ENCODE results near the gene DNAJB13.

DNA sequence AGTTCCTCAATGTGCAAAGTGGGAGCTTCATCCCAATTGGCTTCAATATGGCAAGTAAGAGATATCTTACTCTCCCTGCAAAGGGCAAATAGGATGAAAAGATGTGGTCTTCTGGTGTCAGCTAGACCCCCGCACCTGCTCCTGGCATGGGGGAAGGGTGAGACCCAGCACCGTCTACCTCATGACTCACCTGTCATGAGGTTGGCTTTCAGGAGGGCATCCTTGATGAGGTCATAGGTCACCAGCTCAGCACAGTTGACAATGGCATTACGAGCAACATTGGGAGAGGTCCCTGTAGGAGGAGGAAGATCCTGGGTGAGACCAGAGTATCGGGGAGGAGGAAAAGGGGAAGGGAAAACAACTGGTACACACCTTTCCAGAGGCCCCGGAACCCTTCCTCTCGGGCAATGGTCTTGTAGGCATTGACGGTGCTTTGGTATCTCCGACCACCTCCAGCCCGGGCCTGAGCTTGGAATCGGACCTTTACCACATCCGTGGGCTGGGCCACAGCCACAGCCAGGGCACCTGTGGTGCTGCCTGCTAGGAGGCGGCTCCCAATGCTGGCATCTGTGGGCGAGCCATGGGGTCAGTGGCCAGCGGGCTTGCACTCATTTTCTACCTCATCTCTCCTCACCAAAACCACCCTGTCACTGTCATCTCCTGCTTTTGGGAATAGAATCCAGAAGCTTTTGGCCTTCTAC is 25.8 kb downstream of the DNAJB13 start:
- TF ChIP-seq, protein P1, sequence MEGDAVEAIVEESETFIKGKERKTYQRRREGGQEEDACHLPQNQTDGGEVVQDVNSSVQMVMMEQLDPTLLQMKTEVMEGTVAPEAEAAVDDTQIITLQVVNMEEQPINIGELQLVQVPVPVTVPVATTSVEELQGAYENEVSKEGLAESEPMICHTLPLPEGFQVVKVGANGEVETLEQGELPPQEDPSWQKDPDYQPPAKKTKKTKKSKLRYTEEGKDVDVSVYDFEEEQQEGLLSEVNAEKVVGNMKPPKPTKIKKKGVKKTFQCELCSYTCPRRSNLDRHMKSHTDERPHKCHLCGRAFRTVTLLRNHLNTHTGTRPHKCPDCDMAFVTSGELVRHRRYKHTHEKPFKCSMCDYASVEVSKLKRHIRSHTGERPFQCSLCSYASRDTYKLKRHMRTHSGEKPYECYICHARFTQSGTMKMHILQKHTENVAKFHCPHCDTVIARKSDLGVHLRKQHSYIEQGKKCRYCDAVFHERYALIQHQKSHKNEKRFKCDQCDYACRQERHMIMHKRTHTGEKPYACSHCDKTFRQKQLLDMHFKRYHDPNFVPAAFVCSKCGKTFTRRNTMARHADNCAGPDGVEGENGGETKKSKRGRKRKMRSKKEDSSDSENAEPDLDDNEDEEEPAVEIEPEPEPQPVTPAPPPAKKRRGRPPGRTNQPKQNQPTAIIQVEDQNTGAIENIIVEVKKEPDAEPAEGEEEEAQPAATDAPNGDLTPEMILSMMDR (conservative IDR thresholded peaks at IDR 0.05; ENCODE audit: low read depth, low read length): no peak
- TF ChIP-seq RAD21 (IDR thresholded peaks at IDR 0.05; ENCODE audit: low read length) (no peak), RFX5 (IDR thresholded peaks at IDR 0.05; ENCODE audit: low read depth, low read length) (no peak), SMC3 (IDR thresholded peaks at IDR 0.05; ENCODE audit: low read depth, low read length) (no peak), POLR2A (IDR thresholded peaks at IDR 0.05; ENCODE audit: low read depth, low read length) (no peak), MAFK (IDR thresholded peaks at IDR 0.05; ENCODE audit: low read depth, low read length) (no peak), RCOR1 (IDR thresholded peaks at IDR 0.05; ENCODE audit: insufficient replicate concordance, low read length) (no peak)
- TF ChIP-seq, protein P2, sequence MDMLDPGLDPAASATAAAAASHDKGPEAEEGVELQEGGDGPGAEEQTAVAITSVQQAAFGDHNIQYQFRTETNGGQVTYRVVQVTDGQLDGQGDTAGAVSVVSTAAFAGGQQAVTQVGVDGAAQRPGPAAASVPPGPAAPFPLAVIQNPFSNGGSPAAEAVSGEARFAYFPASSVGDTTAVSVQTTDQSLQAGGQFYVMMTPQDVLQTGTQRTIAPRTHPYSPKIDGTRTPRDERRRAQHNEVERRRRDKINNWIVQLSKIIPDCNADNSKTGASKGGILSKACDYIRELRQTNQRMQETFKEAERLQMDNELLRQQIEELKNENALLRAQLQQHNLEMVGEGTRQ (IDR thresholded peaks at IDR 0.05; ENCODE audit: low read depth, low read length): no peak

Data from IMR-90 (cell line).